ENCODE results near the gene MAST3.

- TF ChIP-seq POLR2A (IDR thresholded peaks at IDR 0.05; ENCODE audit: extremely low read depth, insufficient read length) (no peak), CTCF (IDR thresholded peaks at IDR 0.05; ENCODE audit: low read depth, low read length) (no peak), MAX (IDR thresholded peaks at IDR 0.05; ENCODE audit: low read depth, low read length) (no peak)
These were observed 98.9 kb downstream of the MAST3 start for GRCh38 chr19:18196511-18196845.

All from NB4 (cell line).